HCT116 (cell line): Measurements from ENCODE around the gene TCEA2.

Source experiments
- CEBPB ChIP-seq: IDR thresholded peaks from 2 replicates; pipeline ENCODE4 v1.6.1; 2012; ENCODE audit warnings: low read depth
- EZH2 ChIP-seq: fragments of 200-600 bp; sonication (generic); IDR thresholded peaks from 2 replicates; pipeline ENCODE4 v1.6.1; 2017; ENCODE audit warnings: antibody characterized with exemption, mixed run types
- POLR2A ChIP-seq: IDR thresholded peaks from 2 replicates; pipeline ENCODE4 v1.7.0; 2011; ENCODE audit warnings: borderline replicate concordance; ENCODE audit not compliant: insufficient read depth, insufficient read length; ENCODE audit errors: extremely low read depth
- RAD21 ChIP-seq: IDR thresholded peaks from 2 replicates; pipeline ENCODE4 v1.6.1; 2012; ENCODE audit warnings: low read depth, mild to moderate bottlenecking
- SP1 ChIP-seq: IDR thresholded peaks from 2 replicates; pipeline ENCODE4 v1.6.1; 2012; ENCODE audit warnings: low read depth
- SRF ChIP-seq: IDR thresholded peaks from 2 replicates; pipeline ENCODE4 v1.6.1; 2012; ENCODE audit warnings: low read depth
- TCF7L2 ChIP-seq: IDR thresholded peaks from 2 replicates; pipeline ENCODE4 v1.7.0; 2011; ENCODE audit warnings: borderline replicate concordance, inconsistent platforms; ENCODE audit not compliant: insufficient read depth, insufficient read length; ENCODE audit errors: extremely low read depth
- YY1 ChIP-seq: IDR thresholded peaks from 2 replicates; pipeline ENCODE4 v1.6.1; 2011; ENCODE audit warnings: low read length, low read depth, moderate library complexity, mild to moderate bottlenecking; ENCODE audit not compliant: insufficient replicate concordance; ENCODE audit errors: extremely low read depth
- ZFX ChIP-seq: fragments of 450-650 bp; IDR thresholded peaks from 2 replicates; pipeline ENCODE4 v1.6.1; 2017
- TF ChIP-seq, protein P1 (sequence below): IDR thresholded peaks from 2 replicates; pipeline ENCODE4 v1.6.1; 2012
- TF ChIP-seq, protein P2 (sequence below), 3 experiments: fragments of 200-600 bp in 1 of 3; sonication (generic) in 1 of 3; IDR thresholded peaks in 2 of 3; conservative IDR thresholded peaks in 1 of 3; 2 replicates each; pipeline ENCODE4 v1.5.1; 2012 to 2017; ENCODE audit warnings: low read depth in 2 of 3, low read length in 2 of 3, antibody characterized with exemption in 1 of 3, borderline replicate concordance in 1 of 3, control low read depth in 1 of 3, mild to moderate bottlenecking in 1 of 3, mixed read lengths in 1 of 3, mixed run types in 1 of 3, moderate library complexity in 1 of 3; ENCODE audit not compliant: insufficient read depth in 1 of 3
- TF ChIP-seq, protein P3 (sequence below): IDR thresholded peaks from 2 replicates; pipeline ENCODE4 v1.6.1; 2011; ENCODE audit warnings: mild to moderate bottlenecking, low read length, moderate library complexity; ENCODE audit not compliant: insufficient replicate concordance; ENCODE audit errors: extremely low read depth

DNA sequence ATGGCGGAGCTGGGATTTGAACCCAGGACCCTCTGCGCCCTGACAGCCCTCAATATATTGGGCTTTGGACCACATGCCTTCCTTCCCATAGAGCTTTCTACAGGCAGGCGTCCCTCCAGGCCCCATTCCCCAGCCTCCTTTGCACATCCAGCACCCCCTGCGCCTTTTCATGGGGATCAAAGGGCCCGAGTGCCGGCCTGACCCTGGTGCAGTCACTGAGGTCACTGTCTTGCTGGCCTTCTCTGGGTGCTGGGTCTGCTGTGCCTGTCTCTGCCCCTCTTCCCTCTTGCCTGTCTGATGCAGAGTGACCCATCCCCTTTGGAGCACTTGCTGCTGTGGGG, 18.6 kb downstream of the TCEA2 start:
- TF ChIP-seq ZFX (no peak), POLR2A (no peak), TCF7L2 (no peak), EZH2 (no peak), SRF (no peak), RAD21 (no peak), SP1 (no peak), CEBPB (no peak), YY1 (no peak)
- TF ChIP-seq, protein P1, sequence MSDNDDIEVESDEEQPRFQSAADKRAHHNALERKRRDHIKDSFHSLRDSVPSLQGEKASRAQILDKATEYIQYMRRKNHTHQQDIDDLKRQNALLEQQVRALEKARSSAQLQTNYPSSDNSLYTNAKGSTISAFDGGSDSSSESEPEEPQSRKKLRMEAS: no peak
- TF ChIP-seq, protein P2, sequence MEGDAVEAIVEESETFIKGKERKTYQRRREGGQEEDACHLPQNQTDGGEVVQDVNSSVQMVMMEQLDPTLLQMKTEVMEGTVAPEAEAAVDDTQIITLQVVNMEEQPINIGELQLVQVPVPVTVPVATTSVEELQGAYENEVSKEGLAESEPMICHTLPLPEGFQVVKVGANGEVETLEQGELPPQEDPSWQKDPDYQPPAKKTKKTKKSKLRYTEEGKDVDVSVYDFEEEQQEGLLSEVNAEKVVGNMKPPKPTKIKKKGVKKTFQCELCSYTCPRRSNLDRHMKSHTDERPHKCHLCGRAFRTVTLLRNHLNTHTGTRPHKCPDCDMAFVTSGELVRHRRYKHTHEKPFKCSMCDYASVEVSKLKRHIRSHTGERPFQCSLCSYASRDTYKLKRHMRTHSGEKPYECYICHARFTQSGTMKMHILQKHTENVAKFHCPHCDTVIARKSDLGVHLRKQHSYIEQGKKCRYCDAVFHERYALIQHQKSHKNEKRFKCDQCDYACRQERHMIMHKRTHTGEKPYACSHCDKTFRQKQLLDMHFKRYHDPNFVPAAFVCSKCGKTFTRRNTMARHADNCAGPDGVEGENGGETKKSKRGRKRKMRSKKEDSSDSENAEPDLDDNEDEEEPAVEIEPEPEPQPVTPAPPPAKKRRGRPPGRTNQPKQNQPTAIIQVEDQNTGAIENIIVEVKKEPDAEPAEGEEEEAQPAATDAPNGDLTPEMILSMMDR (IDR thresholded peaks at IDR 0.05 in 2 of 3, conservative IDR thresholded peaks at IDR 0.05 in 1 of 3; ENCODE audit: borderline replicate concordance in 1 of 3, insufficient read depth in 1 of 3, low read depth in 2 of 3, low read length in 2 of 3): no peak
- TF ChIP-seq, protein P3, sequence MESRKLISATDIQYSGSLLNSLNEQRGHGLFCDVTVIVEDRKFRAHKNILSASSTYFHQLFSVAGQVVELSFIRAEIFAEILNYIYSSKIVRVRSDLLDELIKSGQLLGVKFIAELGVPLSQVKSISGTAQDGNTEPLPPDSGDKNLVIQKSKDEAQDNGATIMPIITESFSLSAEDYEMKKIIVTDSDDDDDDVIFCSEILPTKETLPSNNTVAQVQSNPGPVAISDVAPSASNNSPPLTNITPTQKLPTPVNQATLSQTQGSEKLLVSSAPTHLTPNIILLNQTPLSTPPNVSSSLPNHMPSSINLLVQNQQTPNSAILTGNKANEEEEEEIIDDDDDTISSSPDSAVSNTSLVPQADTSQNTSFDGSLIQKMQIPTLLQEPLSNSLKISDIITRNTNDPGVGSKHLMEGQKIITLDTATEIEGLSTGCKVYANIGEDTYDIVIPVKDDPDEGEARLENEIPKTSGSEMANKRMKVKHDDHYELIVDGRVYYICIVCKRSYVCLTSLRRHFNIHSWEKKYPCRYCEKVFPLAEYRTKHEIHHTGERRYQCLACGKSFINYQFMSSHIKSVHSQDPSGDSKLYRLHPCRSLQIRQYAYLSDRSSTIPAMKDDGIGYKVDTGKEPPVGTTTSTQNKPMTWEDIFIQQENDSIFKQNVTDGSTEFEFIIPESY: no peak
